Stimulated activated CD4-positive, alpha-beta T cell treated with anti-CD3 and anti-CD28 coated beads, Interleukin-4, amount 100 ng/mL, for 48 hours (primary cell): ENCODE measurements around the gene MTERF2.

Experiments used
- DNase-seq, 2 donors: peaks; one replicate each; pipeline ENCODE4 v3.0.0-alpha.2; 2020; ENCODE audit warnings: low read depth in 2 of 2

Gene MTERF2

GRCh38 chr12:106994579-106995220 is 7.8 kb upstream of the MTERF2 start:
- no peak for DNase-seq

- DNase-seq = no peak
Observed at GRCh38 chr12:106987846-106988245, 900 bp upstream of the MTERF2 start.

DNA sequence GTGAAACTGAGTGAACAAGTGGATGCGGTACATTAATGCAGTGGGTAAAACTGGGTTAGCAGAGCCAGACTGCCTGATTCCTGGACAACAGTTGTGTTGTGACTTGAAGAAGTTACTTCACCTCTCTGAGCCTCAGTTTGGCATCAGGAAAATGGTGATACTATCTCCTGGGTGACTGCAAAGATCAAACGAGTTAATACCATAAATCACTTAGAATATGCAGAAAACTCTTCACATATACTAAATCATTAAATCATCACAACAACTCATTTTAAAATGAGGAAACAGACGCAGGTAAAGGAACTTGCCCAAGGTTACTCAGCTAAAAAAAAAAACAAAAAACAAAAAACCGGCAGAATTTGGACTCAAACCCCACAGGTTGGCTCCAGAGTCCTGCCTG is 811 bp downstream of the MTERF2 start:
- no peak for DNase-seq

GRCh38 chr12:106985479-106985878 is 1.5 kb downstream of the MTERF2 start:
- no peak for DNase-seq

- no peak for DNase-seq
Observed at GRCh38 chr12:106984588-106985137, 2.3 kb downstream of the MTERF2 start.

- DNase-seq = no peak
Observed at GRCh38 chr12:106982229-106982628, 4.7 kb downstream of the MTERF2 start.

DNA sequence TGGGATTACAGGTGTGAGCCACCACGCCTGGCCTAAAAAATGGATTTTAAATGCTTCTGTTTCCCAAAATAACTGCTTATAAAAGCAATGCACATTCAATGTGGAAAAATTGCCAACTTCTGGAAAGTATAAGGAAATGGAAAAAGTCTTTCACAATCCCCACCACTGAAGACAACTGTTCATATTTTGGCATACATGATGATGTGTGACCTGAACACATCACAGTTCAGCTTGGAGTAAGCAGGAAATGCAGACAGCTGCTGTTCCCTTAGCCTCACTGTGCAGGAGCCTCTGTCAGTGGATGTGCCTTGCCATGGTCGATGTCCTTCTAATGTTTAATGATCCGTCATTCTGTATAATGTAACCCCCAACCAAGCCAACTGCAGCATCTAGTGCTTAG is 5.2 kb downstream of the MTERF2 start:
- DNase-seq = no peak

DNA sequence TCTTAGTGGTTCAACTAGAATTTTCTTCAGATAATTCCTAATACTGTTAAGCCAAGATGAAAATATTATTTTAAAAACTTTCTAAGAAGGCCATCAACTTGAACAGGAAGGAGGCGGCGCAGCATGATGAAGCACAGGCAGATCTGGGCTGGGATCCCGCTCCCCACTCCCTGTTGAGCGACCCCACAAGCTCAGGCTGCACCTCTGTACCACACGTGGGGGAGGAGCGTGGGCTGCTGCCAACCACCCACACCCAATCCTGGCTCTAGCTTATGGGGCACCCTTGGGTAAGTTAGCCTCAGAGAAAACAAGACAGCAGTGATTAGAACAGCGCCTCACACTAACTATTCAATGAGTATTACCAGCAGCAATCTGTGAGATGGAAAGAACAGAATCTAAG is 6.0 kb downstream of the MTERF2 start:
- no peak for DNase-seq

GRCh38 chr12:106978035-106978800 is 8.7 kb downstream of the MTERF2 start:
- no peak for DNase-seq

- DNase-seq = no peak
Observed at GRCh38 chr12:106976668-106977067, 10.3 kb downstream of the MTERF2 start.

- no peak for DNase-seq
Observed at GRCh38 chr12:106975993-106976658, 10.8 kb downstream of the MTERF2 start.

GRCh38 chr12:106975098-106975497 is 11.8 kb downstream of the MTERF2 start:
- no peak for DNase-seq

- no peak for DNase-seq
Observed at GRCh38 chr12:106974511-106974910, 12.4 kb downstream of the MTERF2 start.

DNA sequence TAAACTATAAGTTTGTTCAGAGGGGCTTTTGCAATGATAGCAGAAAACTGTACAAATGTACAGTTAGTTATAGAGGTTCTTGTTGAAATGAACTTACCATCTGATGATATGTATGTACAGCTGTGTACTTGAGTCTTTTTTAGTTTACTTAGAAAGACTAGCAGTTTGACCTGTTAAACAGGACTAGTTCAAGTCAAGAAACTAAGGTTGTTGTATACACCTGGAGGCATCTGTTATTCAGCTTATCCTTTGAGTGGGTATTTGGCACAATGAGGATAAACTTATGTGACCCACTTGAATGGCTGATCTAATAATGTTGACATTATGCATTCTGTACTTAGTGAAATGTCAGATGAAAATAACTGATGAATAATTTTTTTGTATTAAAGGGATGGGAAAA is 13.4 kb downstream of the MTERF2 start:
- DNase-seq = no peak

GRCh38 chr12:106971065-106971464 is 15.9 kb downstream of the MTERF2 start:
- no peak for DNase-seq

DNA sequence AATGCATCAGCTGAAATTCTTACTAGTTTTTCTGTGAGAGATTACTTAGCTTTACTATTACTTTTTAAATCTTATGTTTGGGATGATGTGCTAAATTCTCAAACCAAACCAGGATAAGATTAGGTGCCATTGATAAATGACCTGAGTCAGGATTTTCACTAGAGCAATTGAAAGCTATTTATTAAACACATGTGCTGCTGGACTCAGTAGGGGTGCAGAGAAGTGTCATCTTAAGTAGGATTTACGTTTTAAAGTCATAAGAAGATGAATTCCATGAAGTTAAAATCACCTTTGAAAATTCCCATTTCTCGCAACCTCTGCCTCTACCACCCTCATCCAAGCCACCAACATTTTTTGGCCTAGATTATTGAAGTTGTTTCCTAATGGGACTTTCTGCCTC is 22.4 kb downstream of the MTERF2 start:
- DNase-seq = no peak

- DNase-seq = no peak
Observed at GRCh38 chr12:106962286-106962685, 24.7 kb downstream of the MTERF2 start.

DNA sequence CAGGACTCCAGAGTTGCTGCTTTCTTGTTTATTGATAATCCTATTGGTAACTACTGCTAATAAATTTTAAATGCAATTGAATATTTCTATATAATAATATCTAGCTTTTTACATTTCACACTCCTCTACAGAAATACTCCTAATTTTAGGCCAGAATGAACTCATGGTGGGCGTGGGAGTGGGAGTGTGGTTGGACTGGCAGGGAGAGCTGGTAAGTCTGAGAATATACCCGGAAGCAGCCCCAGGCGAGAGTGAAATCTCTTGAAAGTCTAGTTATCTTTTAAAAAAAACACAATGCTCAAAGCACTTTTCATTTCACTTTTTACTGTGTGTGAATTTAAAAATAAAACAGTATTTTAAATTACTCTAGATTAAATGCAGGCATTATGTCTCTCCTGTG is 26.5 kb downstream of the MTERF2 start:
- DNase-seq = no peak

GRCh38 chr12:106957583-106957982 is 29.4 kb downstream of the MTERF2 start:
- DNase-seq = no peak

GRCh38 chr12:106956048-106956578 is 30.8 kb downstream of the MTERF2 start:
- DNase-seq = peak; percentile 49 to 53

GRCh38 chr12:106955377-106956047 is 31.4 kb downstream of the MTERF2 start, which contains the start of gene TMEM263:
TSS of gene TMEM263 (plus strand) at chr12:106955907. CDS start at chr12:106967117, 11,210 bp downstream.
- DNase-seq = peak; percentile 76 to 87
